Kidney glomerular epithelial cell (primary cell): ENCODE results near the gene CHRFAM7A.
"Not testable (repeated sequence)": the region's sequence is repeated elsewhere in the genome, so short reads cannot be mapped to it uniquely, and the experiment has no call there.

Experiments used
- DNase-seq: peaks from one replicate; lab custom pipeline; 2025; lab: John Stamatoyannopoulos, UW

The CHRFAM7A gene

DNA sequence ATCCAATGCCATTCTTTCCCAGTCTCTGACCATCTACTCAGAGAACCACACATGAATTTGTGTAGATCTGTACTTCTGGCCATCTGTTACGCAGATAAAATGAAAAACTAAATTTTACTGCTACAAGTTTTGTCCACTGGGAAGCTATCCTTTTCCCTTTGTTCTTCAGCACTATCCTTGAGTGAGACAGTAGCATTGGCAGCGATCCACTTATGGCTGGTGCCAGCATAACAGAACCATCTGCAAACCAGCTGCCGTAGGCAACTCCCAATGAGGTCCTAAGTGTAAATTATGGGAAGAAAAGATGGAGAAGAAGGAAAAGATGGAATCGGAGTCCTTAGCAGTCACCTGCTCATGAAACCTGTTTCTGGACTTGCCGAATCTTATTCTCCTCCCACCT is 72.3 kb downstream of the CHRFAM7A start:
- not testable (repeated sequence) for DNase-seq

DNA sequence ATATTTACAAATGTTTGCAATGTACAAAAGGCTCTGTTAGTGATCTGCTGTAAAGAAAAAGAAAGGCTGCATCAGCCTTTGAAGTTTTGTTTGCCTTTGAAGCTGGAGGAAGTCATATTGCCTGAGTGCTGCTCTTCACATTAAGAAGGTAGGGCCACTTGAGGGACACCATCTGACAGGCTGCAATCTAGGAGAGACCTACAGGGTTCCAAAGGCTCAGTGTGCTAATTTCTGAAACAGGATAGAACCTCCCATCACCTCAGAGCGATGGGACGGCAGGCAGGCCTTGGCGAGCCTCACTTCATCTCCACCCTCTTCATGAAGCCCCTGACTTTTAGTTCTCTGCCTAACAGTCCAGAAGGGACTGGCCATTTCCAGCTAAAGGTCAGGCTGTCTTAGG is 77.6 kb downstream of the CHRFAM7A start:
- DNase-seq: not testable (repeated sequence)

DNA sequence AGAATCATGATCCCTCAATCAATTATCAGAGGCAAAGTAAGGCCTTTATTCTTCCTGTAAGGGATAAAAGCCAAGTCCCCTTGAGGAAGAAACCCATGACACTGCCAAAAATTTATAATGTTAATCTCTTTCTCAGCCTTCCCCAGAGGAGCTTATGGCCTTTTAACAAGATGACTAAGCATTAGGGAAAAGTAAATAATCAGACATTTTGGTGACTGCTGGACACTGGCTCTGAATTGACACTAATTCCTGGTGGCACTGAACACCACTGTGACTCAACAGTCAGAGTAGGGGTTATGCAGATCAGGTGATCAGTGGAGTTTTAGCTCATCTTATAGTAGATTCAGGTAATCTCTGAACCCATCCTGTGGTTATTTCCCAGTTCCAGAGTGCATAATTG is 82.8 kb downstream of the CHRFAM7A start:
- not testable (repeated sequence) for DNase-seq
